ENCODE data around the gene MLC1. TPM values are rescaled to one million over a fixed set of nuclear protein-coding genes. Genes with fewer than 3 reads are reported as not detected.
"Not testable (repeated sequence)": the region's sequence is repeated elsewhere in the genome, so short reads cannot be mapped to it uniquely, and the experiment has no call there.

The MLC1 gene
- total RNA-seq, 1 donor from 2014 or later: not detected

DNA sequence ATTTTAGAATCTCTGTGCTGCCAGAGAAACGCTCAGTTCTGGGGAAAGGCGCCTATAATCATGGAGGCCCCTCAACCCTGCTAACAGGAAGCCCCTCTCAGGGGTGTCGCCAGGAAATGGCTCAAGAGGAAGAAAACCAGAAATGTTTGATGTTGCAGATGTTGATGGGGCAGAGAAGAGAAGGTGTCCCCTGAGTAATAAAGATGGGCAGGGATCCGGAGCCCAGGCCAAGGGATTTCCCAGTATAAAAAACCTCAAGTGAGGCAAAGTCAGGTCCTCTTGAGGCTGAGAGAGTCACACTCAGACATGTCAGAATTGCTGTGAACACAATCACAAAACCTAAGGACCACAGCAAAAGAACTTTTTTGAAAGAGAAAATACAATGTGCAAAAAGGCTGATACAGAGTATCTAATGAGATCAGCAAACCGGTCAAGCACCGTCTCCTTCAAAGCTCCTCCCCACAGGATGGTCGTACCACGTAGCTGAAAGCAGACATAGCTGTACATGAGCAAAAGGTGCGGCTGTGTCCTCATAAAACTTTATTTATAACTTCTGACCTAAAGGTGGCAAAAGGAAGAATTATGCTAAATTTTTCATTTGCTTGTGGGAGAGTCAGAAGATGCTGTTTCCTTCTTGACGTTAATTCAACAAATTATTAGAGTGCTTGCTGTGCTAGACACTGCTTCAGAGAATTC, 16.8 kb upstream of the MLC1 start:
- DNase-seq: no peak

DNA sequence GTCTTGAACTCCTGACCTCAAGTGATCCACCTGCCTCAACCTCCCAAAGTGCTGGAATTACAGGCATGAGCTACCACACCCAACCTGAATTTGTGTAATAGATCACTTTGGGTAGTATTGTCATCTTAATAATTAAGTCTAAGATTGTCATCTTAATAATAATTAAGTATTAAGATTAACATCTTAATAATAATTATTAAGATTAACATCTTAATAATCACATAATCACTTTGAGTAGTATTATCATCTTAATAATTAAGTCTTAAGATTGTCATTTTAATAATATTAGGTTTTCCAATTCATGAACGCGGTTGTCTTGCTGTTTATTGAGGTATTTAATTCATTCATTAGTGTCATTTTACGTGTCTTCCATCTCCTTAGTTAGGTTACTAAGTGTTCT, 12.8 kb upstream of the MLC1 start:
- DNase-seq: no peak

DNA sequence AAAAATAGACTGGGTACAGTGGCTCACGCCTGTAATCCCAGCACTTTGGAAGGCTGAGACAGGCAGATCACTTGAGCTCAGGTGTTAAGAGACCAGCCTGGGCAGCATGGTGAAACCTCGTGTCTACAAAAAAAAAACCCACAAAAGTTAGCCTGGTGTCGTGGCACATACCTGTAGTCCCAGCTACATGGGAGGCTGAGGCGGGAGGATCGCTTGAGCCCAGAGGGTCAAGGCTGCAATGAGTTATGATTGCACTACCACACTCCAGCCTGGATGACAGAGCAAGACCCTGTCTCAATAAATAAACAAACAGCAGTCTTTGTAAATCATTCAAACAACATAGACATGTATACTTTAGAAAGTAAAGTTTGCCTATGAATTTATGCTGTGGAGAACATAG, 7.1 kb upstream of the MLC1 start:
- DNase-seq: no peak

DNA sequence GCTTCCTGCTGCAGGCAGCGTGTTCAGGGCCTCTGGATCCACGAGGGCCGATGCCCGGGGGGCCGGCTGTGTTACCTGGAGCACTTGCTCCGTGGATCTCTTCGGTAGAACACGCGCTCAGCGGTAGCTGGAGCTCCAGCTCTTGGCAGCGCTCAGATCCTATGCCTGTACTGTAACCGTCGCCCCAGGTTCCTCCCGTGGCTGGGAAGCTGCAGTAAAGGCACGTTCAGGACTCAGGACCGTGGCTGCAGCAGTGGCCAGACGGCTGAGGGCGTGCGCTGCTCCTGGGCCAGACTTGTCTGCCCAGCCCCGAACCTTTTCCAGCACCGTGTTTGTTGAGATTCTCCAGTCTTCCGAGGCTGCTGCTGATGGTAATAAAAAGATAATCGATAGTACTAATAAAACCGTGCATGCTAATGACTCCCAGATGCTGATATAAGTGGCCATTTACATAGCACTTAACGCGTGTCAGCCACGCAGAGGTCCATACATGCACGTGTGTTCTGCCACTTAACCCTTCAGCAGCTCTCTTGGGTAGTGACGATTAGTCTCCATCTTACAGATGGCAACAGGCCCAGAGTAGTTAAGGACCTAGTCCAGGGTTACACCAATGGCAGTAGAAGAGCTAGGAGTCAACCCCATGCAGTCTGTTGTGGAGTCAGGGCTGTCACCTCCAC, 6.0 kb upstream of the MLC1 start:
- no peak for DNase-seq

DNA sequence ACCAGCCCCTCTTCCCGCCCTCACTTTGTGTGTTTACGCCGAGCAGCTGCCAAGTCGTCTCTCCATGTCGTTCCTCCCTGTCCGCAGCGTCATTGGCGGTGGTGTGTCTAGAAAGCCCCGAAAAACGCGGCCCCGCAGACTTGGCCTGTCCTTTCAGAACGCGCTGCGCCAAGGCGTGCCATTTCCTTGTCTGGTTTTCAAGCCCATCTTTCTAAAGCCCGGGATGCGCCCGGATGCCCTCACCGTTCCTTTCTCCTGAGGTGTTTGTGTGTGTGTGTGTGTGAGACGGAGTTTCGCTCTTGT, 5.1 kb upstream of the MLC1 start:
- no peak for DNase-seq

DNA sequence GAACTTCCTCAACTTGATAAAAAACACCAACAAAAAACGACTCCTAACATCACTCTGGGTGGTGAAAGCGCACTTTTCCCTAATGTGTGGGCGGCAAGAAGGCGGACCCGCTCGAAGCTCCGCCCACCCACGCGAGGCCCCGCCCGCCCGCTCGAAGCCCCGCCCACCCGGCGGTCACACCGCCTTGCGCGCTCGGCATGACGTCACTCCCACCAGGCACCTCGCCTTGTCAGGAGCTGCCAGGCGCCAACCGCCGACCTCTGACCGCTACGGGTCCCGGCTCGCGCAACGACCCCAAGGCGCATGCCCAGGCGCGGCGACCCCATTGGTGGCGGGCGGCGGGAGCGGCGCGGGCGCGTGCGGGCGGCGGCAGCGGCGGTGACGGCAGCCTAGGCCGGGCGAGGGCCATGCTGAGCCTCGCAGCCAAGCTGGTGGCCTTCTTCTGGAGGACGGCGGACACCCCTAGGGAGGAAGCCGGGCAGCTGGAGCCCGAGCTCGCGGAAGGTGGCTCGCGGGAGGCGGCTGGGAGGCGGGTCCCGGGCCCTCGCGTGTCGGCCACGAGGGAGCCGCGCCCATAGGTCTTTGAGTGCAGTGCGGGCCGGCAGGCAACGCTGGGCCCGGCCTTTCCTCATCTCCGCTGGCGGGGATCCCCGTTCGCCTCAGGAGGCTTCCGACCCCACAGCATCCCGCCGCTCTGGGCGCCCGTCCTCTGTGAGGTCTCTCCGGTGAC, 4.6 kb upstream of the MLC1 start, which contains the start of gene MOV10L1:
Gene MOV10L1 (plus strand): TSS at position 325 of the 730 bp plus-strand sequence. CDS start 83 bp downstream, at position 408.
- peak; percentile 52 for DNase-seq

DNA sequence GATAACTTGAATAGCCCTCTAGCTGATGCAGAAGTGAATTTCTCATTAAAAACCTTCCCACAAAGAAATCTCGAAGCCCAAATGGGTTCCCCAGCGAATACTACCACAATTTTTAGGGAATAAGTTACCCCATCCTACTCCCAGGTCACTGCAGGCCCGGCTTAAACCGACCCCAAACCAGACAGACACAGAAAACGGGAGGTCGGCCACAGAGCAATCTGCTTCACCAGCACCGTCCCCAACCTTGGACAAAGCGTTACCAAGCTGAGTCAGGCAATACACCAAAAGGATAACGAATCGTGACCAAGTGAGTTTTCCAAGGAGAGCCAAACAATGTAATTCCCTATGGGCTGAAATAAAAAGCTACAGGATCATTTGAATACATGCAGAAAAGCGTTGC, 4.0 kb upstream of the MLC1 start:
- no peak for DNase-seq

DNA sequence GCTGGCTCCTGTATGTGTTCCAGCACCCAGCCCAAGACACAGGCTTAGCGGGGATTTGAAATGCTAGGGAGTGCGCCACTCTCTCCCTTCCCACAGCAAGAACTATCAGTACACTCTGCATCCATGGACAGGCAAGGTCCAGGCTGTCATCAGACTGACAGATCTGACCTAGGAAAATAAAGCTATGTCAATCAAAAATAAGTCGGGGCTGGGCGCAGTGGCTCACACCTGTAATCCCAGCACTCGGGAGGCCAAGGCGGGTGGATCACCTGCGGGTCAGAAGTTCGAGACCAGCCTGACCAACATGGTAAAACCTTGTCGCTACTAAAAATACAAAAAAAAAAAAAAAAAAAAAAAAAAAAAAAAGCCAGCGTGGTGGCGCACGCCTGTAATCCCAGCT, 2.9 kb upstream of the MLC1 start:
- no peak for DNase-seq

DNA sequence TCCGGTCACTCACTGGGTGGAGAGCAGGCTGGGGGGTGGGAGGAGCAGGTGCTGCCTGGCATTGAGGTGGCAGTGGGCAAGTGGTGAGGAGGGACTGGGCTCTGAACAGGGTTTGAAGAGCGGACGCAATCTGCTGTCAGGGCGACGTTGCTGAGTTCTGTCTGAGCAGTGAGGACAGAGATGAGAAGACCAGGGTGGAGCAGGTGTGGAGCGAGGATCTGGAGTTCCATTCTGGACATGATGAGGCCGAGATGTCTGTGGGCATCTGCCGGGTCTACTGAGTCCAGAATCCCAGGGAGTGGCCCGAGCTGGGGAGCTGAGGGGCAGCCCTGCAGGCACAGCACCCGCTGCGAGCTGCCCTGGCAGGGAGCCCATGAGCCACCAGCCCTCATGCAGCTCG, 2.4 kb upstream of the MLC1 start:
- no peak for DNase-seq

DNA sequence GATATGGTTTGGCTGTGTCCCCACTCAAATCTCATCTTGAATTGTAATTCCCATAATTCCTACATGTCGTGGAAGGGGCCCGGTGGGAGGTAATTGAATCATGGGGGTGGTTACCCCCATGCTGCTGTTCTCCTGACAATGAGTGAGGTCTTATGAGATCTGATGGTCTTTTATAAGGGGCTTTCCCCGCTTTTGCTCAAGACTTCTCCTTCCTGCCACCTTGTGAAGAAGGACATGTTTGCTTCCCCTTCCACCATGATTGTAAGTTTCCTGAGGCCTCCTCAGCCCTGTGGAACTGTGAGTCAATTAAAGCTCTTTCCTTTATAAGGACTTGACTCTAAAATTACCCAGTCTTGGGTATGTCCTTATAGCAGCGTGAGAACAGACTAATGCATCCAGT, 1.7 kb upstream of the MLC1 start:
- not testable (repeated sequence) for DNase-seq

DNA sequence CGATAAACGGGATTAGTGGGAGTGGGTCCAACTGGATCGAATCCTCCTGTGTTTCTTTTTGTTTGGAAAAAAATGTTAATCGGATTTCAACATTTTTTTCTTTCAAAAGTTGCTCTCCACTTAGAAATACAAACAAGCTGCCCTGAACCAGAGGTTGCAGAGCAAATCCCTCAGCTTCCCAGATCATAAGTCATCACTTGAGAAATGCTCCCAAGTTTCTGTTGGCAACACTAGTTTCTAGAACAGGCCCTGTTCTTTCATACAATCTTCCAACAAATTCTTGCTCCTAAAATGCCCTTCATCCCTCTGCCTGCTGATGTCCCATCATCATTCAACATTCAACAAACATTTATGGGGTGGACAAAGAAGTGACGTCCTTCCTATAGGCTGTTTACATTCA, 1.3 kb upstream of the MLC1 start:
- no peak for DNase-seq

DNA sequence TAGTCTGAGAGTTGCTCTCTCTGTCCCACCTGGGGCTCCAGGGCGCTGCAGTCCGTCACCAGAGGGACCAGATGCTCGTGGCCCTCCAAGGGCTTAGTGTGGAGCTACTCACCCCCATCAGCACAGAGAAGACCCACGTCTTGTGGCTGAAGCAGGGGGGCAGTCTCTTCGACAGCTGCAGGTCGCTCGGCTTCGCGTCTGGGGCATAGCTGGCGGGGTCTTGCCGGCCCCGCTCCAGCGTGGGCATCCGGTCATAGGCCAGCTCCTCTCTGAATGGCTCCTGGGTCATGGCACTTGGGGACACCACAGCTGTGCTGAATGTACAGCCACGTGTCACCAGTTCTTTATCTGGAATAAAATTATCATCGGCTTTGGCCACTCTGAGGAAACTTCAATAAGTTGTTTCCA, 608 bp downstream of the MLC1 start:
- DNase-seq: no peak

DNA sequence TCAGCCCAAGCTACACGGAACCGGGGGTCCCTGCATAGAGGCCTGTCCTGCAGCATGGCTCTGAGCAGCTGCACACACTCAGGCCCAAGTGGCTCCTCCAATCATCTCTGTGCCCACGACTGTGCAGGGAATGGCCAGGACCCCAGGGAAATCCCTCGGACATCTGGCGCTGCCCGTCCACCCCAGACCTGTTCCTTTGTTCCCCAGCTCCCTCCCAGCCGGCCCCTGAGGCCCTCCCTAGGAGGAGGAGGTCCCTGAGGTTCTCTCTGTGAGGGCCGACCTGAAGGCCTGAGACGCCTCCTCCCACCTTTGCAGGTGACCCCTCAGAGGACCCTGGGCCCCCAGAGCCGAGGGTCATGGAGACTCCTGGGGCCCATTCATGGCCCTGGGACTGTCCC, 1.1 kb downstream of the MLC1 start:
- no peak for DNase-seq

DNA sequence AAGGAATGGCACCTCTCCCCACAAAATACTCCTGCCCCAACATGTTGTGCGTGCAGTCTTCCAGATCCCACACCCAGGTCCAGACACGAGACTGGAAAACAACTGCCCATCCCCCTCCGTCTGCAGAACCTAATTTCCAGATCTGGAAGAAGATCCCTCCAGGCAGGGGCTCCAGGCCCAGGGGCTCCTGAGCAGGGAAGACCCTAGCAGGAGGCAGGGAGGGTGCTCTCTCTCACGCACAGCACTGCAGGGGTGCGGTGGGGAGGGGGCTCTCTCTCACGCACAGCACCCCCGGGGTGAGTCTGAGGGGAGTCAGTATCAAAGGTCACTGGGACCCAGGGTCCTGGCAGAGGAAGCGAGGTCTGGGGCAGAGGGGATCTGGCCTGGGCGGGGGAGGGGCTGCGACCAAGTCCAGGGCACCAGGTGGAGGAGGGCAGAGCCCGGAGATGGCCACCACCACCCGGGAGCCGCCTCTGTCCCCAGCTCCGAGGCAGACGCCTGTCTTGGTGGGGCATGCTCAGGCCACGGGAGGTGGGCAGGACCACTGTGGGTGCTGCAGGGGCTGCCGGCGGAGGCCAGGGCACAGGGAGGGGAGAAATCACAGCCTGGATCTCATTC, 1.7 kb downstream of the MLC1 start:
- DNase-seq: no peak

DNA sequence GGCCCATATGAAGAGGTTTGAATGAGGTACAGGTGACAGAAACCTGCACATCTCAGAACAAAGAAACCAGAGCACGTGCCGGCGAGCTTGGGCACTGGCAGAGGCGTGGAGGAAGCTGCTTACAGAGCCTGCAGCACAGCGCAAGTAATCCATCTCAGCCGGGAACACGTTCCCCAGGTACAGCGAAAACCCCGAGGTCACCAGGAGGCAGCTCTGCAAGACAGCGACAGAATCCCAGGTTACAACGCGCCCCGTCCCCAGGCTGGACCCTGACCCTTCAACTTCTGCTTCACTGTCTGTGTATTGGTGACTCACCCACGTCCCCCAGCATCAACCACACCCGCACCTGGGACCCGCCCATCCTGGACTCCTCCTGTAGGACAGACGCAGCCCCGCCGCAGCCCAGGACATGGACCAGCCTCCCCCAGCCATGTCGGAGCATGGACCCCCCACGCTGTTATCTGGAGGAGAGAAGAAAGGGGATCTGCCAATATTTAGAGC, 2.2 kb downstream of the MLC1 start:
- DNase-seq: no peak

DNA sequence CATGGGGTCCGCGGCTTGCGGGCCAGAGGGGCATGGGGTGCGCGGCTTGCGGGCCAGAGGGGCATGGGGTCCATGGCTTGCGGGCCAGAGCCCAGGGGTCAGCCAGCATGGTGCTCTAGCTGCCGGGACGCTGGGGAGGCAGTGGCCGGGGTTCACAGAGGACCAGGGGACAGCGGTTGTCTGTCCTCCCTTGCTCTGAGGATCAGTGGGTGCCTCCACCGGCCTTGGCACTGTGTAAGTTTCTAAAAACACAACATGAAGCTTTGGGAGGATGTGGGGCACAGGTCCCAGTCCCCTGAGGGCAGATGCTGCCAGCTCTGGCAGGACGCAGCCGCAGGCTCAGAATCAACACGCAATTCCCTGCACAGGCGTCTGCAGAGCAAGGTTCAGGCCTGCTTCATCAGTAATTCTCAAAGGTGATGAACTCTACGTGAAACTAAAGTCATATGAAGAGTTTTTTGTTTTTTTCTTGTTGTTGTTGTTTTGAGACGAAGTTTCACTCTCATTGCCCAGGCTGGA, 3.0 kb downstream of the MLC1 start:
- no peak for DNase-seq

DNA sequence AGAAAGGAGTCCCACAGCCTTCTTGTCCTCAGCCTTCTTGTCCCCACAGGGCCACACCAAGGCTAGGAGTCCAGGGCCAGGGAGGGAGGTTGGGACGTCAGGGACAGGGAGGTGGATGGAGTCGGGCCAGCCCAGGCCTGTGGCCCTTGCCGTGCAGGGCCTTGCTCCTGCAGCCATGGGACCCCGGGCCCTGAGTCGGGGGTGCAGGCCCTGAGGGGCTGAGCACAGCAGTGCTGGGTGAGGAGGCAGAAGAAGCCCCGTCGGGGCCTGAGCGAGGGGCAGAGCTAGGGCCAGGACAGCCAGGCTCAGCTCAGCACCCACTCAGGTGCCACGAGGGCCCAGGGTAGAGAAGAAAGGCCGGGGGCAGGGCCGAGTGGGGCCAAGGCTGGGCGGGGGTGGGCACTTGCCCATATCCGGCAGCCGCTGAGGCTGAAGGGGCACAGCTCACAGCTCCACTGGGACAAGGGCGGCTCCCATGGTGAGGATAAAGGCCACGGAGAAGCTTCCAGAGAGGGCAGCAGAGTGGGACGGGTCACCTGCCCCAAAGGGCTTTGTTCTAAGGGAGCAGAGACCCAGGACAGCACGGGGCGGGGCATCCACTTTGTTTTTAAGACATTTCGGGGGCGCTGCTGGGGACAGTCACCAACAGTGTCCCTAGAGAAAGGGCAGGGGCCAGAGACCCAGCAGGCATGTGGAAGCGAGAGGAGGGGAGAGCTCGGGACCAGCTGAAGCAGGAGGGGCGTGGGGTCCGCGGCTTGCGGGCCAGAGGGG, 3.6 kb downstream of the MLC1 start:
- DNase-seq: no peak

DNA sequence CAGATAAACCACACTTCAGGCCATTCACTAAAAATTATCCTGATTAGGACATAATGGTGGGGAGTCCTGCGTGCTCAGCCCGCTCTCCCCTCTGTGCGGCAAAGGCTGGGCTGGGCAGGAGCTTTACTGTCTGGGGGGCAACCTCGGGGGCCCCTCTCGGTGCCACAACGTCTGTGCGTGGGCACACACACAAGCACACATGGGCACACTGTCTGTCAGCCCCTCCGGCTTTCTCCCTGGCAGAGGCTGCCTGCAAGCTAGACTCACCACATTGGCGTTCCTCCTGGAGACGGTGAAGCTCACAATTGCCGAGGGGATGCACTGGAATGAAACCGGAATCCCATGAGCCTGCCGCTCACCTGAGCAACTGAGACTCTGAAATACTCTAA, 5.2 kb downstream of the MLC1 start:
- DNase-seq: no peak

DNA sequence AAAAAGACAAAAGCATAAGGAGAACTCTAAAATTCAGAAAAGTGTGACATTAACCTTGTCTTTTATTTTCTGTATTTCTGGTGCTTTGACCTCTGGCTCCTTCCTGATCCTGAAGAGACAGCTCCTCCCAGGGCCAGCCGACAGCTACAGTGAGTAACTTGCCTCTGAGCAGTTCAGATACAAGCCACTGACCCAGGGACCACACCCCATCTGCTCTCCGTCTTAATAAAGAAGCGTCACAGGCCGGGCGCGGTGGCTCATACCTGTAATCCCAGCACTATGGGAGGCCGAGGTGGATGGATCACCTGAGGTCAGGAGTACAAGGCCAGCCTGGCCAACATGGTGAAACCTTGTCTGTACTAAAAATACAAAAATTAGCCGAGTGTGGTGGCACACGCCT, 6.5 kb downstream of the MLC1 start:
- no peak for DNase-seq

DNA sequence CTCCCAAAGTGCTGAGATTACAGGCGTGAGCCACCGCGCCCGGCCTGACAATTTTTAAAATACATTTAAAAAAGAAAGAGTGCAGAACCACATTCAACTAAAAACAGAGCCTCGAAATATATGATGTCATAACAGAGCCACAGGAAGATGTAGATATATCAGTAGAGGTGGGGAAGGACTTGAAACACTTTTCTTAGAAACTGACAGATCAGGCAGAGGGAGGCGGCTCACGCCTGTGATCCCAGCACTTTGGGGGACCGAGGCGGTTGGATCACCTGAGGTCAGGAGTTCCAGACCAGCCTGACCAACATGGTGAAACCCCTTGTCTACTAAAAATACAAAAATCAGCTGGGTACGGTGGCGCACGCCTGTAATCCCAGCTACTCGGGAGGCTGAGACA, 7.0 kb downstream of the MLC1 start:
- DNase-seq: no peak

DNA sequence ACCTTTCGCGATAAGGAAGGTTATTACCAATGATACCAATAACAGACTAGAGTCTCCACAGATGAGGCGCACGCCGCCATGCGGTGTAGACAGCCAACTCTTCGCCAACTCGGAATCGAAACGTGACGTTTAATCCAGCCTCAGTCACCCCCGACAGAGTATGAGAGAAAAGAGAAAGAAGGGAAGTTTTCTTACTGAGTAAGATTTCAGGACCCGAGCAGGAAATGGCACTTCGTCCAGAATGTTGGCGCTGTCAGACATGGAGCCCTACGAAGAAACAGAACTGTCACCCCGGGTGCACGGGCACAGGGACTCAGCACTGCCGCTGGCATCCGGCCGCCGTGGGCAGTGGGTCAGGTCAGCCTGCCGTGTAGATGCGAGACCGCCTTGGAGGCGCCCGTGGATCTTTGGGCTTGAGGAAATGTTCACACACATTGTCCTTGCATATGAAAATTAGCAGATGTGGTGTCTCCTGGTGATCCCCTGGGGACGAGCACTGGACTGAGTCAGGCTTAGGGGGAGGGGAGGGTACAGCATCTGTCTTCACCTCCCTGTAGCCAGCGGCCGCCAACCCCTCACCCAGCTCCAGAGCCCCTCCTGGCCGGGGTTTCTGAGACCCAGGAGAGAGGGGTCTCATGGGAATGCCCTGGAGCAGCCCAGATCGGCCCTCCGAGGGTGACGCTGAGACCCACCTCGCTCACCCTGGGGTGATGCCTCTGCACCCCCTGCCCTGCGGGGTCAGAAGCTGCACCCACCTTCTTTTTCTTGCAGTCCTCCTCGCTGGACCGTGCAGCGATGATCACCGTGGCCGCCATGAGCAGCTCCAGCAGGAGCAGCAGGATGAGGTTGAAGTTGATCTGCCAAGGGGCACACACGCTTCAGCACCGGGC, 8.3 kb downstream of the MLC1 start:
- DNase-seq: no peak
